SIG-M5 (cell line): ENCODE measurements around the gene NHERF2.
"Not testable (repeated sequence)": the region's sequence is repeated elsewhere in the genome, so short reads cannot be mapped to it uniquely, and the experiment has no call there.

Experiments used
- DNase-seq: peaks from one replicate; lab custom pipeline; 2025; lab: John Stamatoyannopoulos, UW

The NHERF2 gene

DNA sequence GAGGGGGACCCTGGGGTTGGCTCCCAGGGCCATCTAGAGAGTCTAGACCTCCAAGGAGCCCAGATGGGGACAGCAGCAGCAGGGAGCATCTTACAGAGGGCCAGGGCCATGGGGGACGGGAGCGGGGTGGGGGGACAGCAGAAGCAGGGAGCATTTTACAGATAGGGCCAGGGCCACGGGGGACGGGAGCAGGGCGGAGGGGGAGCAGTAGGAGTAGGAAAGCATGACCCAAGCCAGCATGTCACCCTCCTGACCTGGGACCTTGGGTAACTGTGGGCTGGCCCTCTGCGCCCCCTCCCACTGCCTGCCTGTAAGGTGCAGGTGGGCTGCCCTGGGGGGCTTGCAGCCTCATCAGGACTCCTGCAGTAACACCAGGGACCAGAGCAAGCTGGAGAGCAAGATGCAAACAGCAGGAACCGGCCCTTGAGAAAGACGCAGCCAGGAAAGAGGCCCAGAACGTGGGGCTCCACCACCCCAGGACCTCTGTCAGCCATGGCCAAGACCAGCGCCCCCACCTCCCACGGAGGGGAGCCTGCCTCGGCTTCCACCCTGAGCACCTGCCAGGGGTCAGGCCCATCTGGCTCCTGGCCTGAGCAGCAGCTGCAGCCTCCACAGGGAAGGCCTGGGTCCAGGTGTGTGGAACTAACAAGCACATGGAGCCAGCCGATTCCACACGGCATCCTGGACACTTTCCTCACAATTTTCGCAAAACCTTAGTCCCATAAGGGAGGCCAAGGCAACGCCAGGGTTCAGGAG lies 19.4 kb upstream of the NHERF2 start:
- no peak for DNase-seq

DNA sequence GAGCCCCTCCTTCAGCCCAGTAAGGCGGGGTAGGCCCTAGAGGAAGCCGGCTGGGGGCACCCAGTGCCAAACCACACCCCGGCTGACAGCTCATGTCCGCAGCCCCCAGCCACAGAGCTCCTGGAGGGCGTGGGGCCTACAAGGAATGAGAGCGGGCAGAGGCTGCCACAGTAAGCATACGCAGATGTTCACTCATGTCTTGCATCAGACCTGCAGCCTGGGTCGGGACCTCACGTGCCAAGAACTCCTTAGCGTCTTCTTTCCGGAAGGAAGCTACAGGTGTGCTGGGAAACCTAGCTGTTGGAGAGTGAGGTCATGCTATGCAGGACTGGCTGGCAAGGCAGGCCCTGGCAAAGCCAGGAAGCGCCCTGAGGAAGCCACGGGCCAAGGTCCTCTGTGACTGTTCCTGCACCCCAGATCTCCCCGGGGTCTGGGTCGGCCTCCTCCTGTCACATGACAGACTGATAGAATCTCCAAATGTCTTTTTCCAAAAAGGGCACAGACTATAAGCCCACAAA lies 18.6 kb upstream of the NHERF2 start:
- no peak for DNase-seq

DNA sequence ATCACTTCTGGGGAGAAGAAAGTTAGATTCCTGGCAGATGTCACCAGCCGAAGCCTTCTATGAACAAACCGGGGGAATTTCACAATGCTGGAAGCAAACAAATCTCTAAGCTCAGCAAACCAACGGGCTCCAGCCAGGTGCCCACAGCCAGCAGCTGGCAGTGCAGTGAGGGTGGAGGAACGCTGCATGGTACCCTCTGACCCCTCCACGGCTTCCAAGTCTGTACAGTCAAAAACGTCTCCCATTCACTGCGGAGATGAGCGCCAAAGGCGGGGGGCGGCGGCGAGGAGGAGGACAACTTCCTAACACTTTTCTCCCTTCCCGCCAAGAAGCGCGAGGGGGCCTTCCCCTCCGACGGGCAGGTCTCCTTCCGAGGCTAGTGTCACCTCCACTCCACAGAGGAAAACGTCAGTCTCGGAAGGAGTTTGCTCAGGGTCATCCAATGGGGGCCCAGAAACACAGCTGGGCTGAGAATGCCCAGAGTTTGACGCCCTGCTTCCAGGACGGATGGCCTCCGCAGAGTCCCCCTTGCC lies 18.0 kb upstream of the NHERF2 start:
- DNase-seq, result no peak

DNA sequence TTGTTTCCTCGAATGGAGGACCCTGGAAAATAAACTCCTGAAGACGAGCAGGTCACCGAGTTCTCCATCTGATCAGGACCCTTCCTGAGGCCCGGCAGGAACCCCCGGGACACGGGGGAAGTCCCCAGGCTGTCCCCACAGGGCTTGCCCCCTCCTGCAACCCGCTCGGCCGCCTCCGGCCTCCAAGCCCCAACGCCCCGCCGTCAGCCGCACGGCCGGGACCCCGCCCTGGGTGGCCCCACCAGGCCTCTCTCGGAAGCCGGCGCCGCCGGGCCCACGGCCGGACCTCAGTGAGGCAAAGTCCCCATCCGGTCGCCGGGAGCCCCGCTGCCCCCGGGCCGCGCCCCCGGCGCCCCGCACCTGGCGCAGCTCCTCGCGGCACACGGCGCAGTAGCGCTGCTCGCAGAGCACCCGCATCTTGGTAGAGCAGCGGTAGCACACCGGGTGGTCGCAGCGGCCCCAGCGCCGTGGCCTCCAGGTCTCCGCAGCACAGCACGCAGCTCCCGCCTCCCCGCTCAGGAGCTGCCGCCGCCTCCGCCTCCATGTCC lies 17.5 kb upstream of the NHERF2 start:
- no peak for DNase-seq

DNA sequence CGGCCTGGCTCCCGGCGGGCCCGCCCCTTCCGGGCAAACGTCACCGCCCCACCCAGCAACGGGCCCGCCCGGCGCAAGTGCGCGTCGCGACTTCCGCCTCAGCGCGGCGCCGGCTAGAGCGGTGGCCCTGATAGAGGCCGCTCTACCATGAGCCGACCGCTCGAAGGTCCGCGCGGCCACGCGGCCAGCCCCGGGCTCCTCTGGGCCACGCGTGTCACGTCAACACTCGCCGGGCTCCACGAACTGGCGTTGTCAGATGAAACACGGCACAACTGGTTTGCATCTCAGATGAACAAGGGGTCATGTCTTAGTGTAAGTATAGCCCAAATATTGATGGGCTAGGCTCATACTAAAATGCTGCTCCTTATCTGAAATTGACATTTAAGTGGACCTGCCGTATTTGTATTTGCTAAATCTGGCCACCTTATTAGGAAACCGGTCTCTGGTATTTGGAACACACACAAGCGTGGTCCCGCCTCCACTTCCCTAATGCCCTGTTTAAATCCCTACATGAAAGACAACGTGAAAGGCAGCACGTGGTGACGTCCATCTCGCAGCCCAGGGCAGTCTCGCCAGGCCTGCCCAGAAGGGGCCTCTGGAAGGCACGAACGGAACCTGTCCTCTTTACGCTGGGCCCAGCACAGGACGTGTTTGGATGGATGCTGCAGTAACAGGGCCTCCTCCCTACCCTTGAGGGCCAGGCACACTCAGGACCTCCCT lies 16.8 kb upstream of the NHERF2 start, which contains the start of gene ZNF598:
Gene ZNF598 (minus strand): TSS at position 31 of the 720 bp plus-strand sequence.
- DNase-seq, result no peak

DNA sequence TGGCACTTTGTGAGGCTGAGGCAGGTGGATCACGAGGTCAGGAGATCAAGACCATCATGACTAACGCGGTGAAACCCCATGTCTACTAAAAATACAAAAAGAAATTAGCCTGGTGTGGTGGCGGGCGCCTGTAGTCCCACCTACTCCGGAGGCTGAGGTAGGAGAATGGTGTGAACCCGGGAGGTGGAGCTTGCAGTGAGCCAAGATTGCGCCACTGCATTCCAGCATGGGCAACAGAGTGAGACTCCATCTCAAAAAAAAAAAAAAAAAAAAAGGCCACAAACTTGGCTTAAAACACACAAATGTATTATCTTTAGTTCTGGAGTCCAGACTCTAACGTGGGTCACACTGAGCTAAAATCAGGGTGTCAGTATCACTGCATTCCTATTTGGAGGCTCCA lies 15.0 kb upstream of the NHERF2 start:
- DNase-seq, result not testable (repeated sequence)

DNA sequence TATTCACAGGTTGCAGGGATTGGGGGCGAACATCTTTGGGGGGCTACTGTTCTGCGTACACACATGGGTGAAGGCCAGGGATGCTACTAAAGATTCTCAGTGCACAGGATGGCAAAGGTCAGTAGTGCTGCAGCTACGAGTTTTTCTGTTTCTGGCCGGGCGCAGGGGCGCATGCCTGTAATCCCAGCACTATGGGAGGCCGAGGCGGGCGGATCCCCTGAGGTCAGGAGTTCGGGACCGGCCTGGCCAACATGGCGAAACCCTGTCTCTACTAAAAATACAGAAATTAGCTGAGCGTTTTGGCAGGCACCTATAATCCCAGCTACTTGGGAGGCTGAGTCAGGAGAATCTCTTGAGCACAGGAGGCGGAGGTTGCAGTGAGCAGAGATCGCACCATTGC lies 13.2 kb upstream of the NHERF2 start:
- no peak for DNase-seq

DNA sequence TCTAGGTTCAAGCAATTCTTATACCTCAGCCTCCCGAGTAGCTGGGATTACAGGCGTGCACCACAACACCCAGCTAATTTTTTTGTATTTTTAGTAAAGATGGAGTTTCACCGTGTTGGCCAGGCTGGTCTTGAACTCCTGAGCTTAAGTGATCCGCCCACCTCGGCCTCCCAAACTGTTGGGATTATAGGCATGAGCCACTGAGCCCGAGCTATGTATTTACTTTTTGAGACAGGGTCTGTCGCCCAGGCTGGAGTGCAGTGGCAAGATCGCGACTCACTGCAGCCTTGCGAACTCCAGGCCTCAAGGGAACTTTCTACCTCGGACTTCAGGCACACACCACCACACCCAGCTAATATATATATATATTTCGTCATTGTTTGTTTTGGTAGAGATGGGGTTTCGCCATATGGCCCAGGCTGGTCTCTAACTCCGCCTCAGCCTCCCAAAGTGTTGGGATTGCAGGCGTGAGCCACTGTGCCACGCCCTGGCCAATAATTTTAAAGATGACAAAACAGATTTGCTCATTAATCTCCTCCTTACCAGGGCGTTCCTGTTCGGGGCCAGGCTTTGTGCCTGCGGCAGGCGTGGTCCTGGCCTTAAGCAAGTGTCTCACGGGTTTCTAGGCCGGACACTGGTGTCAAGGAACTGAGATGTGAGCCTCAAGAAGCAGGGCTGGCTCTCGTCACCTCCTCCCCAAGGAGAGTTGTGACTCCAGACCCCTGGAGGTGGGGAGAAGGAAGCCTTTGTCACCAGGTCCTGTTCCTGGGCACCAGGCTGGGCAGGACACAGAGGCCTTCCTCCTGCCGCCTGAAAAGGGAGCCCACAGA lies 11.4 kb upstream of the NHERF2 start:
- peak; percentile 53 for DNase-seq

DNA sequence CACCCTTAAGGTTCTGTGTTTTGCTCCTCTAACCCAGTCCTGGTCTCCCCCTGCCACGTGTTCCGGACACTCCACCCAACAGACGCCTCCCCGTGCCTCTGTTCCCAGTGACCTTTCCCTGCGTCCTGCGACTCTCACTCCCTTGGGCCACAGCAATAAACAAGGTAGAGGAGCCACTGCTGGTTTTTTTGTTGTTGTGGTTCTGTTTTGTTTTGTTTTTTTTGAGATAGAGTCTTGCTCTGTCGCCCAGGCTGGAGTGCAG lies 10.8 kb upstream of the NHERF2 start:
- DNase-seq, result no peak

DNA sequence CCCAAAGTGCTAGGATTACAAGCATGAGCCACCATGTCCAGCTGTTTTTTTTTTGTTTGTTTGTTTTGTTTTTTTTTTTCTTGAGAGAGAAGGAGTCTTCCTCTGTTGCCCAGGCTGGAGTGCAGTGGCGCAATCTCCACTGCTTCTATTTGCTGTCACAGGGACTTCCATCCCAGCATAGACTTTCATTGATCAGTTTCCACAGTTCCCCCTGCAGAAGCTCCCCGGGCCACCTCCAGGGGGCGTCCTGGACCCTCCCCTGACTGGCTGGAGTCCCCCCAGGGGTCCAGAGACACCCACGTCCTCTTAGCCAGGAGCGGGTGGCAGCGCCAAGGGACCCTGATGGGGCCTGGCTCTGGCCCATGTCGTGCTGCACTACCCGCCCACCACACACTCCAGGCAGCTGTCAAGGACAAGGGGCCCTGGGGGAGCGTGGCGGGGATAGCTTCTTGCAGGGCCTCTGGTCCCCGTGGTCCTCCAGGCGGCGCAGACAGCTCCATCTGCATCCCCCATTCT lies 10.2 kb upstream of the NHERF2 start:
- DNase-seq, result no peak

DNA sequence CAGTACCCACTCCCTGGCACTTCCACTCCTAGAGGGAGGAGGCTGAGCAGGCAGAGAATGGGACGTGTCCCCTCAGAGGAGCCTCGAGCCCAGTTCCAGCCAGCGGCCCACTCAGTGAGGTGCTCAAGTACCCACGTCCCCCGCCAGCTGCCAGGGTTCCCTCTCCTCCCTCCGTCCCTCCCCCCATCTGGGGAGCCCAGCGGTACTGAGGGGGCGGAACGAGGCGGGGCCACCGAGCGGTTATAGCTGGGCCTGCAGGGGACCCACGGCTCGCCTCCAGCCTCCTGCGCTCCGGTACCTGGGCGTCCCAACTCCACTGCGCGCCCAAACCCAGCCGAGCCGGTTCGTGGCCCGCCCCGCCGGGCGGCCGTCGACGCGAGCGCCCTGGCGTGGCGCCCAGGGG lies 7.2 kb upstream of the NHERF2 start, which contains the start of gene NPW:
Gene NPW (plus strand): TSS at position 268 of the 403 bp plus-strand sequence.
- no peak for DNase-seq

DNA sequence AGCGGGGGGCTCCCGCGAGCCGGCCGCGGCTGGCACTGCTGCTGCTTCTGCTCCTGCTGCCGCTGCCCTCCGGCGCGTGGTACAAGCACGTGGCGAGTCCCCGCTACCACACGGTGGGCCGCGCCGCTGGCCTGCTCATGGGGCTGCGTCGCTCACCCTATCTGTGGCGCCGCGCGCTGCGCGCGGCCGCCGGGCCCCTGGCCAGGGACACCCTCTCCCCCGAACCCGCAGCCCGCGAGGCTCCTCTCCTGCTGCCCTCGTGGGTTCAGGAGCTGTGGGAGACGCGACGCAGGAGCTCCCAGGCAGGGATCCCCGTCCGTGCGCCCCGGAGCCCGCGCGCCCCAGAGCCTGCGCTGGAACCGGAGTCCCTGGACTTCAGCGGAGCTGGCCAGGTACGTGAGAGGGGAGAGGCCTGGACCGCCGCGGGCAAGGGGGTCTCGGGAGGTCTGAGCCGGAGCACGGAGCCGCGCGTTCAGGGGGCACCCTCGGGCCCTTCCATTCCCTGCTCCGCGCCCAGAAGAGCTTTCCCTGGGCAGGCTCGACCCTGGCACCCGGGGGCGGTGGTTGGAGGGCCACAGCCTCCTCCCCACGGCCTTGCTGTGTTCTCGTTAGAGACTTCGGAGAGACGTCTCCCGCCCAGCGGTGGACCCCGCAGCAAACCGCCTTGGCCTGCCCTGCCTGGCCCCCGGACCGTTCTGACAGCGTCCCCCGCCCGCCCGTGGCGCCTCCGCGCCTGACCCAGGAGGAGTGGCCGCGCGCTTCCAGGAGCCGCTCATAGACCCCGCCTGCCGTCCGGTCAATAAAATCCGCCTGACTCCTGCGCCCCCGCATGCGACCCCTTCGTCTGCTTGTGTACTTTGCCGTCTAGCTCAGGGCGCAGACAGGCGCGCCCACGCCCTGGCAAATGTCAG lies 6.5 kb upstream of the NHERF2 start:
- no peak for DNase-seq

DNA sequence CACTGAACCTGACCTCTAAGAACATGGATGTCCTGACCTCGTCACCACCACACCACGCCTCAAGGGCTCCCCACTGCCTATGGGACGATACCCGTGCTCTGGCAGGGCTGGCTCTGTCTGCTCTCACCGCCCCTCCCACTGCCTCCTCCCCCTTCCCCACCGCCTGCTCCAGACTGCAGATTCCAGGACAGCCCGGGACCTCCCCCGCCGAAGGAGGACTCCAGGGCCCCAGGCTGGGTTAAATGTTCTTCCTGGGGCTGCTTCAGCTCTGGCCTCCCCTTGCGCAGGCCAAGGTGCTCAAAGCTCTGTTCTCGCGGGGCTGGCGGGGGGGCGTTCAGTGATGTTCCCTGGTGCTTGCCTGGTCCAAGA lies 4.0 kb upstream of the NHERF2 start:
- DNase-seq, result no peak

DNA sequence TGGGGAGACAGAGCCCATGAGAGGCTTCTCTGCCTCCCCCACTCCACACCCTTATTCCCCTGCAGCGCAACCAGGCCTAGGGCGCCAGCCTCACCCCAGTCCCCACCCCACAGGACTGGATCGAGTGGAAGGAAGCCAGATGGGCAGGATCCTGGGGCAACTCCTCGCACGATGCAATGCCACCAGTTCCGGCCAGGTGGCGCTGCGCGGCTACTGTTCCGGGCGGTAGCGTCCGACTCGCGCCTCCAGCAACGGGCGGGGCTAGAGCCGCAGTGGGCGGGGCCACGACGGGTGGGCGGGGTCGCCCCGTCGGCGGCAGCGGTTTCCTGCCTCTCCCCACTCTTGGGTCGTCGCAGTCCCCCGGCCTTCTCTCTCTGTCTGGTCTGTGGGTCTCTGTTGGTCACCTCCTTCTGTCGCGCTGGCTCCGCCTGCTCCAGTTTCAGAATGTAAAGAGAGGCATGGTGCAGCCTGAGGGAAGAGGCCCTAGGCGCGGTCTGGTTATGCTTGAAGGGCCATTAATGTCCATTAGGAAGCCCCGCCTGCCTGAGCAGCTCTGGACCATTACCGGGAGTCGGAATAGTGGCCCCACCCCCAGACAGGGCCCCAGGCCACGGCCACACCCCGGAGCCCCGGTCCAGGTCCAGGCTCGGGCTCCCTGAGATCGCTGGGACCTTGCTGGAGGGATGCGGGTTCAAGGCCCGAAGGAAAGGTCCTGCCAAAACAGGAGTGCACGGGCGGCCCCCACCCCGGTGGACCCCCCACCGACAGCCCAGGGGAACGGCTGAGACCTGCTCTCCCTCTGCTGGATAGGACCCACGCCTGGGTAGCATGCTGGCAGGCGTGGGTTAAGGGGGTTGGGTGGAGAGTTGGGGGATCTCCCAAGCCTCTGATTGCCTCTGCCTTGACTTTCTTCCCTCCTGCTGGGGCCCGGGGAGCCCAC lies 3.3 kb upstream of the NHERF2 start:
- DNase-seq, result no peak

DNA sequence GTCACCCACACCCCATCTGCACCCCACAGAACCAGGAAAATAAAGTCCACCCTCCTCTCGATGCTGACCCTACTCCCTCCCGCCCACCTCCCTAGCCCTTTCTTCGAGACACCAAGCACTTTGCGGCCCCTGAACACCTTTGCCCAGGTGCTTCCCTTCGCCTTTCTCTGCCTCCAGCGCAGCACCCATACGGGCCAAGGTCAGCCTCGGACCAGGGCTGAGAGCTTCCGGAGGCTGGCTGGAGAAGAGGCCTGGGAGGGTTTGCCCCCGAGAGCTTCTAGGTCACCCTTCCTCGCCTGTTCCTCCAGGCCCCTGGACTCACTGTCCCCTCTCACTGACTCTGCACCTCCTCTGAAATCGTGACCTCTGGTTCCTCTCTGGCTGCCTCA lies 2.7 kb upstream of the NHERF2 start:
- DNase-seq, result no peak

DNA sequence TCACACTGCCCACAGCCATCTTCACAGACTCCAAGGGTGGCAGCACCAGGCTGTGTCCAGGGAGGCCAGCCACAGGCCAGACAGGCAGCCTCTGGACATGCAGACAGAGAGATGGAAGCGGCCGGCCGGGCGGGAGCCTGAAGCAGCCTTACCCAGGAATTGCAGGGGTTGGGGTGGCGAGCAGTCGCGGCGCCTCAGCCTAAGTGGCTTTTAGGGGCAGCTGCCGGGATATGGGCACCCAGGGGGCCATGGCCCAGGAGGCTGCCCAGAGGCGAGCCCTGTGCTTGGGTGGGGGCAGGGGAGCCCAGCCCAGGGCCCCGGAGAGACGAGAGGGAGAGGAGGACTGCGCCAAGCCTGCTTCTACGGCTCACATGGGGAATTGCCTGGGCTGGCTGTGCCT lies 1.5 kb upstream of the NHERF2 start:
- no peak for DNase-seq

DNA sequence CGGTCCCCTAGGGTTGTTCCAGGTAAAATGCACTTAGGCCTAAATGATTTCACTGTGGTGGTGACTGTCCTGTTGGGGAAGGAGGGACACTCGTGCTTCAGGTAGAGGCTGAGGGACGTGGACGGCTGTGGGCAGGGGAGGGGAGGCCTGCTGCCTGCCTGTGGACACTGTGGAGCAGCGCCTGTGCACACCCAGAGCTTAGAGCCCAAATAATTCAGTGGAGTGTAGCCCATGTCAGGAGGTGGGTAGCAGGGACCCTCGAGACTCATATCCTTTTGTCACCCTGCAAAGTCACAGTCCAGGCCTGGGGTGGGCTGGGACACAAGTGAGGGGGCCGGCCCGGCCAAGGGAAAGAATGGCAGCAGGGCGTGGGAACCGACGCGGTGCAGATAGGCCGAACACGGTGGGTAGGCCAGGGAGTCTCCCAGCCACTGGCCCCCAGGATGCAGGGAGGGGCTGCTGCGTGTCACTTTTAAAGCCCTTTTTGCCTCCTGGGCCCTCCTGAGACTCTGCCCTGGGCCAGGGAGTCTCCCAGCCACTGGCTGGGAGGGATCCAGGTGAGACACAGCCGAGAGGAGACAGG lies 733 bp upstream of the NHERF2 start:
- DNase-seq, result no peak

DNA sequence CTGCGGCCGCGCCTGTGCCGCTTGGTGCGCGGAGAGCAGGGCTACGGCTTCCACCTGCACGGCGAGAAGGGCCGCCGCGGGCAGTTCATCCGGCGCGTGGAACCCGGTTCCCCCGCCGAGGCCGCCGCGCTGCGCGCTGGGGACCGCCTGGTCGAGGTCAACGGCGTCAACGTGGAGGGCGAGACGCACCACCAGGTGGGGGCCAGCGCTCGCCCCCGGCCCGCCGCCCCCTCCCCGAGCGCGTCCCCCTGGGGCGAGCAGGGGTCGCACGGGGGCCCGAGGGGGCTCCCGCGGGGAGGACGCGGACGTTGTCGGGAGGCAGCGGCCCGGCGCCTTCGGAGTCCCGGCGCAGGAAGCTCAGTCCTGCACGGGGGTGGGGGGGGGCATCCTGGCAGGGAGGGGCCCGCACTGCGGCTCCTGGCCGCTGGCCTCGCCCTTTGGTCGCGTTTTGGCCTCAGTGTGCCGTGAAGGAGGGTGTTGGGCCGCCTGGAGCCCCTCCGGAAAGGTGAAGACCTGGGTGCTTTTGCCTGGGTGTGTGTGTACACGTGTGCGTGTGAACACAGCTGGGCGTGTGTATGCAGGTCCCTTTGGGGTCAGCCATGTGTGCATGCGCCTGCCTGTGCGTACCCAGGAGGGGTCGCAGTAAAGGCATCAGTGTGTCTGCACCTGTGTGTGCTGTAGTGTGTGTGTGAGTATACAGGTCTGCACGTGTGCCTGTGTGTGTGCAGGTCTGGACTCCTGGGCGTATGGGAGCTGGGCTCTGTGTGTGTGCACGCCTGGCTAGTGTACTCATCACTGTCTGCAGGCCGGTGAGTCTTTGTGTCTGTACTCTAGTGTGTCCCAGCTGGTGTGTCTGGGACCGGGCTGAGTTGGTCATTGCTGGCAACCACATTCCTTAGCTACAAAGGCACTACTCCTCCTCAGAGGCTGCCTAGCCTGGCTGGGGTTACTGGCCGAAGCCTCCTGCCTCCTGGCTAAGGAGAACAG lies 615 bp downstream of the NHERF2 start:
- DNase-seq, result no peak
